HG03060 (cell line): ENCODE data around the gene LRRC8D.

Experiments used
- ATAC-seq: cut with Tn5 transposase; IDR thresholded peaks from one replicate; pipeline ENCODE4 v1.9.1; 2021; ENCODE audit warnings: low read depth, moderate number of reproducible peaks; ENCODE audit not compliant: unreplicated experiment

Gene LRRC8D

GRCh38 chr1:89951766-89952604 is 131.2 kb downstream of the LRRC8D start:
- no peak for ATAC-seq

- no peak for ATAC-seq
Observed at GRCh38 chr1:89952605-89953130, 131.8 kb downstream of the LRRC8D start.

- no peak for ATAC-seq
Observed at GRCh38 chr1:89953131-89953626, 132.3 kb downstream of the LRRC8D start.

GRCh38 chr1:89953929-89954328 is 133.1 kb downstream of the LRRC8D start:
- no peak for ATAC-seq

GRCh38 chr1:89954401-89954800 is 133.6 kb downstream of the LRRC8D start:
- no peak for ATAC-seq

GRCh38 chr1:89955311-89956205 is 134.7 kb downstream of the LRRC8D start:
- ATAC-seq: no peak

- no peak for ATAC-seq
Observed at GRCh38 chr1:89957107-89957506, 136.3 kb downstream of the LRRC8D start.

- ATAC-seq: no peak
Observed at GRCh38 chr1:89958851-89959654, 138.2 kb downstream of the LRRC8D start.

- ATAC-seq: no peak
Observed at GRCh38 chr1:89959719-89960118, 138.9 kb downstream of the LRRC8D start.

GRCh38 chr1:89962024-89962741 is 141.4 kb downstream of the LRRC8D start:
- ATAC-seq: no peak

- ATAC-seq: no peak
Observed at GRCh38 chr1:89962742-89963075, 141.9 kb downstream of the LRRC8D start.

- ATAC-seq: no peak
Observed at GRCh38 chr1:89965193-89965768, 144.4 kb downstream of the LRRC8D start.

- no peak for ATAC-seq
Observed at GRCh38 chr1:89966656-89967055, 145.8 kb downstream of the LRRC8D start.

- ATAC-seq: no peak
Observed at GRCh38 chr1:89971600-89971999, 150.8 kb downstream of the LRRC8D start.

- ATAC-seq: no peak
Observed at GRCh38 chr1:89972024-89972423, 151.2 kb downstream of the LRRC8D start.

- ATAC-seq: no peak
Observed at GRCh38 chr1:89973471-89974127, 152.8 kb downstream of the LRRC8D start.

- no peak for ATAC-seq
Observed at GRCh38 chr1:89974256-89974655, 153.4 kb downstream of the LRRC8D start.

GRCh38 chr1:89974696-89975470 is 154.1 kb downstream of the LRRC8D start:
- ATAC-seq: no peak
